Mammary epithelial cell (primary cell): ENCODE measurements around the gene CTNND1.

Source experiments
- EZH2 ChIP-seq: IDR thresholded peaks from 2 replicates; pipeline ENCODE4 v1.6.1; 2012; ENCODE audit warnings: low read length, inconsistent platforms, borderline replicate concordance
- TF ChIP-seq, protein P1 (sequence below), 2 donors: IDR thresholded peaks in 1 of 2; conservative IDR thresholded peaks in 1 of 2; 2 replicates each; pipeline ENCODE4 v1.5.1; 2011 to 2012; ENCODE audit warnings: inconsistent platforms in 2 of 2, low read length in 2 of 2, mild to moderate bottlenecking in 2 of 2, control low read depth in 1 of 2, low read depth in 1 of 2; ENCODE audit not compliant: insufficient read depth in 1 of 2; ENCODE audit errors: extremely low read depth in 1 of 2

DNA sequence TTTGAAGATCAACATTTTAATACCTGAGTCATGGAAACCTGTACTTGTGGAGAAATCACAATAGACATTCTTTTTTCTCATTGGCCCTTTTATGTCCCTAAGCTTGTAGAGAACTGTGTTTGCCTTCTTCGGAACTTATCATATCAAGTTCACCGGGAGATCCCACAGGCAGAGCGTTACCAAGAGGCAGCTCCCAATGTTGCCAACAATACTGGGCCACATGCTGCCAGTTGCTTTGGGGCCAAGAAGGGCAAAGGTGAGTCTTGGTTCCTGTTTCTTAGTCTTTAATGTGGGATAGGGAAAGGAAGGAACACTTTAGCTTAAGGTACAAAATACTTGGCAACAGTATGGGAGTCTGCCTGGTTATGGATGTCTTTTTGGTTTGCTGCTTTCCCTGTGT lies 44.2 kb downstream of the CTNND1 start:
- TF ChIP-seq, protein P1, sequence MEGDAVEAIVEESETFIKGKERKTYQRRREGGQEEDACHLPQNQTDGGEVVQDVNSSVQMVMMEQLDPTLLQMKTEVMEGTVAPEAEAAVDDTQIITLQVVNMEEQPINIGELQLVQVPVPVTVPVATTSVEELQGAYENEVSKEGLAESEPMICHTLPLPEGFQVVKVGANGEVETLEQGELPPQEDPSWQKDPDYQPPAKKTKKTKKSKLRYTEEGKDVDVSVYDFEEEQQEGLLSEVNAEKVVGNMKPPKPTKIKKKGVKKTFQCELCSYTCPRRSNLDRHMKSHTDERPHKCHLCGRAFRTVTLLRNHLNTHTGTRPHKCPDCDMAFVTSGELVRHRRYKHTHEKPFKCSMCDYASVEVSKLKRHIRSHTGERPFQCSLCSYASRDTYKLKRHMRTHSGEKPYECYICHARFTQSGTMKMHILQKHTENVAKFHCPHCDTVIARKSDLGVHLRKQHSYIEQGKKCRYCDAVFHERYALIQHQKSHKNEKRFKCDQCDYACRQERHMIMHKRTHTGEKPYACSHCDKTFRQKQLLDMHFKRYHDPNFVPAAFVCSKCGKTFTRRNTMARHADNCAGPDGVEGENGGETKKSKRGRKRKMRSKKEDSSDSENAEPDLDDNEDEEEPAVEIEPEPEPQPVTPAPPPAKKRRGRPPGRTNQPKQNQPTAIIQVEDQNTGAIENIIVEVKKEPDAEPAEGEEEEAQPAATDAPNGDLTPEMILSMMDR (conservative IDR thresholded peaks at IDR 0.05 in 1 of 2, IDR thresholded peaks at IDR 0.05 in 1 of 2; ENCODE audit: extremely low read depth in 1 of 2, insufficient read depth in 1 of 2, low read depth in 1 of 2, low read length in 2 of 2): no peak
- no peak for TF ChIP-seq EZH2
